ENCODE data around the gene BAIAP2L1. TPM values are rescaled to one million over a fixed set of nuclear protein-coding genes. Genes with fewer than 3 reads are reported as not detected.
"Not testable (repeated sequence)": the region's sequence is repeated elsewhere in the genome, so short reads cannot be mapped to it uniquely, and the experiment has no call there.

The BAIAP2L1 gene
- polyA plus RNA-seq, 3 donors: 5.3 to 14.0 (median 5.4) TPM

DNA sequence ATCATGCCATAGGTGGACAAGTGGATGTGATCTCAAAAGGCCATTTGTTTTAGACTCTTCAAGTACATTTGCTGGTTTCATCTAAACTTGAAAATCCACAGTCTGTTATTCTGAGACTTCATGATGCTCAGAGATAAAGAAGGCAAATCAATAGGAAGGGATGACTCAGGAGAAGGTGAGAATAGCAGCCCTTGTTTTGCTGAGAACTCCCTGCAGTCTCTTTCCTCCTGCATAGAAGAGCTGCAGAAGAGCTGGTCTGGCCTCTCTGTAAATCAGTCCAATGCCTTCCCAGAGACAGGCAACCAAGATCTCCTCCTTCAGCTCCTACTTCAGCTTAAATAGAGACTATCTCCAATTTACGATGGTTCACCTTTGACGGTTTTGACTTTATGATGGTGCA, 4.0 kb upstream of the BAIAP2L1 start:
- H3K27ac ChIP-seq (ENCODE audit: low read depth, low read length): no peak overlapping the region
- 78 to 86% (median 84%) methylated on average over 2 of the region's 2 CpGs for WGBS, 3 donors

DNA sequence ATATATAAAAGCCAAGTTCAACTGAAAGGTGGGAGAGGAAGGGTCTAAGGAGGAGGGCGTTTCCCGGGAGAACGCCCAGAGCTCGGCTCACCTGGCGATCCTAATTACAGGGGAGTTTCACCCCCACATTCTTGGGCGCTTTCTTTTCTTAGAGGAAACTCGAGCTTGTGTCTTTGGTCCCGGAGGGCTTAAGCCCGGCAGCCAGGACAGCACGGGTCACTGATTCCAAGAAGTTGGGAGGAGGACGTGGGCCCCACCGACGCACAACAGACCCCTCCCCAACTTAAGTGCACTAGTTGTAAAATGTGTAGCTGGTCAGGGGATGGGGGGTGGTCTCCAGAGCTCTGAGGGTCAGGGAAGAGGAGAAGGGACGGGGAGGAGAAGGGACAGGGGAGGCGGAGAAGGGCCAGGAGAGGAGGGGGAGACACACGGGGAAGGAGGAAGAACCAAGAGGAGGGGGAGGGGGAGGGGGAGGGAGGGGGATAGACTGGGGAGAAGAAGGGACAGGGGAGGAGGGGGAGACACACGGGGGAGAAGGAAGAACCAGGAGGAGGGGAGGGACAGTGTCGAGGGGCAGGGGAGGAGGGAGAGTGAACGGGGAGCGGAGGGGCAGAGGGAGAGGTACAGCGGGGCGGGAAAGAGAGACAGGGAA, 874 bp downstream of the BAIAP2L1 start:
- 3 to 13% (median 6%) methylated on average over 19 to 20 of the region's 22 CpGs for WGBS, 3 donors
- no peak overlapping the region for H3K27ac ChIP-seq (ENCODE audit: low read depth, low read length)

DNA sequence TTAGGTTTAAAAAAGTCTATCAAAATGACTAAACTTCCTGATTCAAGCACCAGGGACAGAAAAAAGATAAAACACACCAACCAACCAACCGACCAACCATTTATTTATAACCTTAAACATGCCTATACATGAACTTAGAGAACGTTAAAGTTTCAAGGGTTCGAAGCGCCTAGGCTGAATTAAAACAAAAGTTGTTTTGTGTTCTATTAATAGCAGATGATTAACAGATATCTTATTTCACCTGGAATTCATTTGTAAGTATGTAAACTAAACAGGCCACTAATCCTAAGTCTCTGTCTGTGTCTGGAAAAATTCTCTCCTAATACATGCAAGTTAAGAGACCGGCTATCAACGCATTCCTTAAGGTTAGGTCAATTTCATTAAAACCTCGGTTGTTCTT, 1.4 kb downstream of the BAIAP2L1 start:
- H3K27ac ChIP-seq (ENCODE audit: low read depth, low read length): no peak overlapping the region
- WGBS, 3 donors: 11 to 40% (median 40%) methylated on average over 7 of the region's 7 CpGs

GRCh38 chr7:98398567-98399372, 2.1 kb downstream of the BAIAP2L1 start:
- no peak overlapping the region for H3K27ac ChIP-seq (ENCODE audit: low read depth, low read length)
- 23 to 66% (median 62%) methylated on average over 20 of the region's 20 CpGs for WGBS, 3 donors

- 90 to 100% (median 95%) methylated on average over 2 of the region's 2 CpGs for WGBS, 3 donors
- H3K27ac ChIP-seq (ENCODE audit: low read depth, low read length): no peak overlapping the region
Observed at GRCh38 chr7:98396768-98397167, 4.1 kb downstream of the BAIAP2L1 start.

DNA sequence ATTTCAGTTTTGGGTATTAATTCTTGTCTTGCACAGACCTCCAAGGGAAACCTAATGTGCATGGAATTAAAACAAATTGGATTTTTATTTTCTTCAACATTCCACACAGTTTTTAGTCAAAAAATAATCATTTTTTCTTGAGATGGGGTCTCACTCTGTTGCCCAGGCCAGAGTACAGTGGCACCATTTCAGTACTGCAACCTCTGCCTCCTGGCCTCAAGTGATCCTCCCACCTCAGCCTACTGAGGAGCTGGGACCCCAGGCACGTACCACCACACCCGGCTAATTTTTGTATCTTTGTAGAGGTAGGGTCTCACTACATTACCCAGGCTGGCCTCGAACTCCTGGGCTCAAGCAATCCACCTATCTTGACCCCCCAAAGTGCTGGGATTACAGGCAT, 4.9 kb downstream of the BAIAP2L1 start:
- WGBS, 3 donors: 94 to 100% (median 98%) methylated on average over 3 of the region's 3 CpGs

DNA sequence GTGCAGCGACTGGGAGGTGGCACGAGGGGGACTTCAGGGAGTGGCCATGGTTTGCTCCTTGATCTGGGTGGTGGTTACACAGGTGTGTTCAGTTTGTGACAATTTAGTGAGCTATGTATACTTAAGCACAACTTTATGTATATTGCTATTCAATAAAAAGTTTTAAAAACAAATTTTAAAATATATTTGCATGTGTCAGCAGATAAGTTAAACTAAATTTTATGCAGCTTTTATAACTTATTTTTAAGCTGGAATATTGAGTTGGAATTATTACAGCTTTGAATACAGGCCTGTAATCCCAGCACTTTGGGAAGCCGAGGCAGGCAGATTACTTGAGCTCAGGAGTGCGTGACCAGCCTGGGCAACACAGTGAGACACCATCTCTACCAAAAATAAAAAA, 5.4 kb downstream of the BAIAP2L1 start:
- WGBS, 3 donors: 91 to 92% (median 91%) methylated on average over 4 of the region's 4 CpGs
- H3K27ac ChIP-seq (ENCODE audit: low read depth, low read length): no peak overlapping the region

More for the DNA sequence above, 4.9 kb downstream of the BAIAP2L1 start:
- H3K27ac ChIP-seq (ENCODE audit: low read depth, low read length): no peak overlapping the region

DNA sequence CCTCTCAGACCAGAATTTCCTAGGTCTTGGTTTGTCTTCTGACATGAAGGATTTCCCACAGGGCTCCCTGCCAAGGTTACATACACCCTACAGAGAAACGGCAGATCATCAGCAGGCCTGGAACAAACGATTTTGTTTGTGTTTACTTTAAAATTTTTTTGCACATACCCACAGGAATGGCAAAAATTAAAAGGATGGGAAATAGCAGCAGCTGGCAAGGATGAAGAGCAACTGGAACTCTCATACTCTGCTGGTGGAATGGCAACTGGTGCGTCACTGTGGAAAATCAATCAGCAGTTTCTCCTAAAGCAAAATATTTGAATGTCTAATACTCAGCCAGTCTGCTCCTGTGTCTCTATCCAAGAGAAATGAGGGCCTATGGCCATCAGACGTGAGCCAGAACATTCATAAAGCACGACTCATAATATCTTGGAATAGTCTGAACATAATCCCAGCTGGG, 6.5 kb downstream of the BAIAP2L1 start:
- 55 to 61% (median 56%) methylated on average over 5 of the region's 5 CpGs for WGBS, 3 donors

GRCh38 chr7:98387544-98388226, 13.2 kb downstream of the BAIAP2L1 start:
- no peak overlapping the region for H3K27ac ChIP-seq (ENCODE audit: low read depth, low read length)
- WGBS, 3 donors: 81 to 92% (median 92%) methylated on average over 9 of the region's 9 CpGs

More for the DNA sequence above, 6.5 kb downstream of the BAIAP2L1 start:
- no peak overlapping the region for H3K27ac ChIP-seq (ENCODE audit: low read depth, low read length)

GRCh38 chr7:98387131-98387530, 13.8 kb downstream of the BAIAP2L1 start:
- no peak overlapping the region for H3K27ac ChIP-seq (ENCODE audit: low read depth, low read length)
- 78 to 94% (median 80%) methylated on average over 8 of the region's 8 CpGs for WGBS, 3 donors

GRCh38 chr7:98385532-98385931, 15.4 kb downstream of the BAIAP2L1 start:
- not testable (repeated sequence) for H3K27ac ChIP-seq (ENCODE audit: low read depth, low read length)
- 88 to 93% (median 91%) methylated on average over 4 of the region's 5 CpGs for WGBS, 3 donors

DNA sequence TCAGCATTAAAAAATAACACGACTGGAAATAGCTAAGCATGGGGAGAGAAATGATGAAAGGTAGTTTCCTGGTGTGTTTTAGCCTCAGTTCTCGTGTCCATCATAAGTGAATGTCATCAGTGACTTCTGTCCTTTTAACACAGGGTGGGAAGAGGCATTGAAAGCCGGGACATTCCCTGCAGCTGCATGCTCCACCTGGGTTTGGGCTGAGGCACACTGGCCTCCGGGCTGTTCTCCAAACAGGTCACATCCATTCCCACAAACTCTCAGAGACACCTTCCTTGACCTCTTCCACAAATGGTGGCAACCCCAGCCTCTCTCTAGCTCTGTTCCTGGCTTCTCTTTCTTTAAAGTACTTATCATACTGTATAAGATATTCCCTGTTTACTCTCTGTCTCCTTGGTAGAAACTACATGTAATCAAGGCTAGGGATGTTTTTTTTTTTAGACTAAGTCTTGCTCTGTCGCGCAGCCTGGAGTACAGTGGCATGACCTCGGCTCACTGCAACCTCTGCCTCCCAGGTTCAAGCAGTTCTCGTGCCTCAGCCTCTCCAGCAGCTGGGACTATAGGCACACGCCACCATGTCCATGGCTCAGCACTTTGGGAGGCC, 22.6 kb downstream of the BAIAP2L1 start:
- no peak overlapping the region for H3K27ac ChIP-seq (ENCODE audit: low read depth, low read length)

DNA sequence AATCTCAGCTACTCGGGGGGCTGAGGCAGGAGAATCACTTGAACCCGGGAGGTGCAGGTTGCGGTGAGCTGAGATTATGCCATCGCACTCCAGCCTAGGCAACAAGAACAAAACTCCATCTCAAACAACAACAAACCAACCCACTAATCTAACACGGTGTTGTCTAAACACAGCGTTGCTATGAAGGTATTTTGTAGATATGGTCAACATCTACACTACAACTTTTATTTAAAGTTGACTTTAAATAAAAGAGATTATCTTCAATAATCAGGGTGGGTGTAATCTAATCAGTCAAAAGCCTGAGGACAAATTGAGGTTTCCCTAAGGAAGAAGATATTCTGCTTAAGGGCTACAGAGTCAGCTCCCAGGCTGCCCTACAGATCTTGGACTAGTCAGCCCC, 24.2 kb downstream of the BAIAP2L1 start:
- no peak overlapping the region for H3K27ac ChIP-seq (ENCODE audit: low read depth, low read length)
- WGBS, 3 donors: 89 to 94% (median 92%) methylated on average over 6 of the region's 6 CpGs

More for the DNA sequence above, 22.6 kb downstream of the BAIAP2L1 start:
- 47 to 77% (median 72%) methylated on average over 9 of the region's 9 CpGs for WGBS, 3 donors

DNA sequence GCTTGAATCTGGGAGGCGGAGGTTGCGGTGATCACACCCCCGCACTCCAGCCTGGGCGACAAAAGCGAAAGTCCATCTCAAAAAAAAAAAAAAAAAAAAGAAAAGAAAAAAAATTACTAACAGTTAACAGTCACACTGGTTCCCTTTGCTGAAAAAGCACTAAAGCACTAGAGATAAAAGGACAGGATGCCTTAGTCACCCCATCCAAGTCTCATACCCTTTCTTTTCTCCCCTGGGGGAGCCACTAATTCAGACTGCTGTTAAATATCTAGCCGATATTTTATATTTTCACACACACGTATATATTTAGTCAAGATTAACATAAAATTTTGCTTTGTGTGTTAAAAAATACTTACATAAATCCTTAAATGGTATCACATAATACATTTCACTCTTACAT, 25.2 kb downstream of the BAIAP2L1 start:
- 94 to 98% (median 94%) methylated on average over 7 of the region's 7 CpGs for WGBS, 3 donors
- H3K27ac ChIP-seq (ENCODE audit: low read depth, low read length): no peak overlapping the region

DNA sequence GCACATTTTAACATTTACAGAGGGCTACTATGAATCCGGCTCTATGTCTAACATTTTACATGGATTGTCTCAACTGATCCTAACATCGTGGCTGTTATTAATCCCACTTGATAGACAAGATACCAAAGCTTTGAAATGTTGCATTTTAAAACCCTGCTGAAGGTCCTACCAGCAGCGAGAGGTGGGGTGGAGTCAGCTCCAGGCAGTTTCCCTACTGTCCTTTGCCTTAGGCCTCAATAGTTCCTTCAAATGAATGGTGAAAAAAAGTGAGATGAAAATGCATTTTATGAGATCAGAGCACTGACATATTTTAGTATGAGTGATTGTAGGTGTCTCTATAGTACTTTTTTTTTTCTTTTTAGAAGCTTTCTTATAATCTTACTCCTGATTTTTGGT, 26.6 kb downstream of the BAIAP2L1 start:
- 94 to 97% (median 97%) methylated on average over 3 of the region's 3 CpGs for WGBS, 3 donors
- no peak overlapping the region for H3K27ac ChIP-seq (ENCODE audit: low read depth, low read length)

DNA sequence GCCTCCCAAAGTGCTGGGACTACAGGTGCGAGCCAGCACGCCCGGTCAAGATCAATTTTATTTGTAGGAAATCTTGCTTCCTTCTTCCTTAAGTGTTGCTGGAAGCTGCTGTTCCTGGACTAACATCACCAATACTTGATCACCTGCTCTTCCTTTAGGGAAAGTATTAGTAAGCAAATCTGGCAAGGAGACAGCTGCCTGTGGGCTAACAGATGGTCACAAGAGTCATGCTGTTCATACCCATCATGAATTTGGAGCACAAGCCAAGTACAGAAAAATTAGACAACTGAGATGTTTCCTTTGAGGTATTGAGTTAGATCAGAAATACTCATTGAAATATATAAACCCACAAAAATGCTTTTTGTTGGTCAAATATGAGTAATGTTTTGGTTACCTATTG, 27.9 kb downstream of the BAIAP2L1 start:
- WGBS, 3 donors: 78 to 96% (median 86%) methylated on average over 3 of the region's 3 CpGs
- H3K27ac ChIP-seq (ENCODE audit: low read depth, low read length): no peak overlapping the region

- no peak overlapping the region for H3K27ac ChIP-seq (ENCODE audit: low read depth, low read length)
- WGBS, 3 donors: 78 to 92% (median 78%) methylated on average over 7 of the region's 7 CpGs
Observed at GRCh38 chr7:98369726-98370125, 31.2 kb downstream of the BAIAP2L1 start.

DNA sequence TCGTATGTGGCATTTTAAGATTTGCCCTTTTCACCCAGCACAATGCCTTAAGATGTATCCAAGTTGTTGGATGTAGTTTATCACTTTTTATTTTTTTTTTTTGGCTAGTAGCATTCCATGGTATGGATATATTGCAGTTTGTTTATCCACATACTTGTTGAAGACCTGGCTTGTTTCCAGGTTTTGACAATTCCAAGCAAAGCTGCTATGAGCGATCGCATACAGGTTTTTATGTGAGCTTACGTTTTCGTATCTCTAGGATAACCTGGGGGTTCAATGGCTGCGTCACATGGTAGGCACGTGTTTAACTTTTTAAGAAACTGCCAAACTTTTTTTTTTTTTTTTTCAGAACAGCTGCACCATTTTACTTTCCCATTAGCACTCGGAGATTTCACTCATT, 32.2 kb downstream of the BAIAP2L1 start:
- 48 to 81% (median 65%) methylated on average over 8 of the region's 8 CpGs for WGBS, 3 donors
- H3K27ac ChIP-seq (ENCODE audit: low read depth, low read length): no peak overlapping the region

DNA sequence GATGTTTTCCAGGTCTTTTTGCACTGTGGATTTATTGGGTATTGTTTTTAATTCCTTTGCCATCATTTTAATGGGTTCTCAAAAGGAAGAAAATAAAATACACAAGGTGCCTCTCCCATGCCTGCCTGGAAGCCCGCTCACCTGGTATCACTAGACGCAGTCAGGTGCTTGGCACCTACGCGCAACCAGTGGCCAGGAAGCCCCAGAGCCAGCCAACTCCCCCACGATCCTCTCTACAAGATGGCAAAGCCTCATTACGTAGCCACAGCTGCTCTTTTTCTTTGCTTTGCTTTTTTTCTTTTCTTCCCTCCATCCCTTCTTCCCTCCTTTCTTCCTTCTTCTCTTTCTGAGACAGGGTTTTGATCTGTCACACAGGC, 34.3 kb downstream of the BAIAP2L1 start:
- no peak overlapping the region for H3K27ac ChIP-seq (ENCODE audit: low read depth, low read length)

More for the DNA sequence above, 34.3 kb downstream of the BAIAP2L1 start:
- WGBS, 3 donors: 67 to 85% (median 85%) methylated on average over 6 of the region's 6 CpGs
